ENCODE measurements around the gene EPYC. TPM values are rescaled to one million over a fixed set of nuclear protein-coding genes. Genes with fewer than 3 reads are reported as not detected.

Gene EPYC, protein sequence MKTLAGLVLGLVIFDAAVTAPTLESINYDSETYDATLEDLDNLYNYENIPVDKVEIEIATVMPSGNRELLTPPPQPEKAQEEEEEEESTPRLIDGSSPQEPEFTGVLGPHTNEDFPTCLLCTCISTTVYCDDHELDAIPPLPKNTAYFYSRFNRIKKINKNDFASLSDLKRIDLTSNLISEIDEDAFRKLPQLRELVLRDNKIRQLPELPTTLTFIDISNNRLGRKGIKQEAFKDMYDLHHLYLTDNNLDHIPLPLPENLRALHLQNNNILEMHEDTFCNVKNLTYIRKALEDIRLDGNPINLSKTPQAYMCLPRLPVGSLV
- total RNA-seq (2021) (not detected in 2 replicates), Bru-seq, nascent RNA (not detected), BruChase-seq, experiment 1, labeled RNA remaining after a 2-hour chase (not detected), BruChase-seq, experiment 2, labeled RNA remaining after a 6-hour chase (not detected)
- long read RNA-seq: 0 reads

DNA sequence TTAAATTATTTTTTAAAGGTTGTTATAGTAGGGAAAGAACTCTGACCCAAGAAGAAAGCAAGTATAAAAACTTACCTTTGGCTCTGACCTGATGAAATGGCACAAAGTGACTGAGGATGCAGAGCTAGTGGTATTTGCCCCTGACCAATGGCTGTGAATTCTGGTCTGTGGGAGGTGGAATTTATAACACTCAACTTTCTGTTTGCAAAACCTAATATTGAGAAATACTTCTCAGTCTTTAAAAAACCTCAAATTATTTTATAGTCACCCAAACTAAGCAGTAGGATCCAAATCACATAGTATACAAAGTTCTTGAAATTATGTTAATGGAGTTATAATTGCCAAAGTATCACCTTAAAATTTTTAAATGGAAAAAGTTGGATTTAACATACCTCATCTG lies at the start of gene EPYC:
TSS of gene EPYC (minus strand) at position 101 of the 400 bp plus-strand sequence. CDS start 2,407 bp downstream, outside the sequence.
- CTCF ChIA-PET: no interaction called here

DNA sequence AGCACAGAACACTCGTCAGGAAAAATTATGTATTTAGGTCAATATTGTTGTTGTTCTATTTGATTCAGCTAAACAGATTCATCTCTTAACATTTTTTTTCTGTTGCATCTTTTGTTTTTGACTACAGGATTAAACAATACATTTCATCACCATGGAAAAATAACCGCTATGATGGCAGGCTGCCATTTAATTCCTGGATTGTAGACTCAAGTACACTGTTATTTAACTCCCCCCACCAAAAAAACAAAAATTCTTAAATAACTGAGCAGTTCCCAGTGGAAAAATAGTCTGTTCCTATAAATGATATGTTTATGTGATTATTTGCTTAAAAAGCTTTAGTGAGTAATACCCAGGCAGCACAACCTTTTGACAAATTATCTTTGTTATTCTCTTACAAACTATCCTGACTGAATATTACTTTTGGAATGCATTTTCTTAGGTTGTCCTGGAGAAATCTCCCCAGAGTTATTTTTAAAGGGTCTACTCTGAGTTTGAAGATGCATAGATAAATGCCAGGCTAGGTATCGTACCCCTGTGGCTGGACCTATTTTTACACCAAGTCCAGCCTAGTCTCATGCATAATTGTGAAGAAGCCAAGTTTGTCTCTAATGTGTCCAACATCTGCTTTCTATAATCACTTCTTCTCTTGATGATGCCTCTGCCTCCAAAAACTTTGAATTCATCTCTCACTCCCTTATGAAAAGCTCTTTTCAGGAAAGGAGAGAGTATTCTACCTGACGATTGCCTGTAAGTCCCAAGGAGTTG lies 49.4 kb upstream of the EPYC start:
- CTCF ChIA-PET: no interaction called here
- no TSS peak for BruUV-seq (replicated peaks)
- Histone ChIP-seq H3K4me1 (replicated peaks; ENCODE audit: insufficient read depth) (no peaks in the 10 kb centered on the region), H4K20me1 (ENCODE audit: insufficient read depth) (no peaks in the 10 kb centered on the region), H3K4me3 (no peak overlapping the region), H2AFZ (no peak overlapping the region), H3K36me3 (ENCODE audit: low read depth) (no peaks in the 10 kb centered on the region), H3K27me3 (ENCODE audit: insufficient read depth, low read depth) (no peaks in the 10 kb centered on the region), H3K9me2 (ENCODE audit: insufficient read depth) (no peaks in the 10 kb centered on the region), H3K4me2 (no peak overlapping the region), H3K79me2 (ENCODE audit: low read depth) (no peaks in the 10 kb centered on the region), H3F3A (ENCODE audit: insufficient read depth, low read depth) (no peaks in the 10 kb centered on the region), H3K27ac (no peak overlapping the region), H3K9me3 (ENCODE audit: insufficient read depth, low read depth) (no peaks in the 10 kb centered on the region; the same call in 1 of the 2 replicates)
- intact Hi-C loops (cut with micrococcal nuclease; ENCODE audit: unreplicated experiment): no loop called here
- POLR2A ChIA-PET (ENCODE audit: unreplicated experiment): no interaction called here
- no peak for TF ChIP-seq EZH2 (IDR thresholded peaks at IDR 0.05; ENCODE audit: low read depth)
- peak in 1 of 2 experiments; percentile 13 for DNase-seq

More for the DNA sequence above, at the start of gene EPYC:
- intact Hi-C loops (cut with micrococcal nuclease; ENCODE audit: unreplicated experiment): no loop called here
- no TSS peak for BruUV-seq (replicated peaks)
- H3K4me2 ChIP-seq: no peak within 1 kb of the TSS
- H3K27me3 ChIP-seq (ENCODE audit: insufficient read depth, low read depth): no peaks in the 10 kb centered on the region
- H3F3A ChIP-seq (ENCODE audit: insufficient read depth, low read depth): no peaks in the 10 kb centered on the region
- no peak for DNase-seq
- no peak within 1 kb of the TSS for H3K27ac ChIP-seq
- no peaks in the 10 kb centered on the region for H3K9me3 ChIP-seq (ENCODE audit: insufficient read depth, low read depth)
- no peaks in the 10 kb centered on the region for H4K20me1 ChIP-seq (ENCODE audit: insufficient read depth)
- POLR2A ChIA-PET (ENCODE audit: unreplicated experiment): no interaction called here
- H3K36me3 ChIP-seq (ENCODE audit: low read depth): no peaks in the 10 kb centered on the region
- peaks cover 38% of the 10 kb centered on the region for H3K4me1 ChIP-seq (replicated peaks; ENCODE audit: insufficient read depth)
- H2AFZ ChIP-seq: no peak within 1 kb of the TSS
- TF ChIP-seq EZH2 (IDR thresholded peaks at IDR 0.05; ENCODE audit: low read depth): no peak
- TF ChIP-seq, protein P1, sequence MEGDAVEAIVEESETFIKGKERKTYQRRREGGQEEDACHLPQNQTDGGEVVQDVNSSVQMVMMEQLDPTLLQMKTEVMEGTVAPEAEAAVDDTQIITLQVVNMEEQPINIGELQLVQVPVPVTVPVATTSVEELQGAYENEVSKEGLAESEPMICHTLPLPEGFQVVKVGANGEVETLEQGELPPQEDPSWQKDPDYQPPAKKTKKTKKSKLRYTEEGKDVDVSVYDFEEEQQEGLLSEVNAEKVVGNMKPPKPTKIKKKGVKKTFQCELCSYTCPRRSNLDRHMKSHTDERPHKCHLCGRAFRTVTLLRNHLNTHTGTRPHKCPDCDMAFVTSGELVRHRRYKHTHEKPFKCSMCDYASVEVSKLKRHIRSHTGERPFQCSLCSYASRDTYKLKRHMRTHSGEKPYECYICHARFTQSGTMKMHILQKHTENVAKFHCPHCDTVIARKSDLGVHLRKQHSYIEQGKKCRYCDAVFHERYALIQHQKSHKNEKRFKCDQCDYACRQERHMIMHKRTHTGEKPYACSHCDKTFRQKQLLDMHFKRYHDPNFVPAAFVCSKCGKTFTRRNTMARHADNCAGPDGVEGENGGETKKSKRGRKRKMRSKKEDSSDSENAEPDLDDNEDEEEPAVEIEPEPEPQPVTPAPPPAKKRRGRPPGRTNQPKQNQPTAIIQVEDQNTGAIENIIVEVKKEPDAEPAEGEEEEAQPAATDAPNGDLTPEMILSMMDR (conservative IDR thresholded peaks at IDR 0.05): no peak
- H3K79me2 ChIP-seq (ENCODE audit: low read depth): no peaks in the 10 kb centered on the region
- no peaks in the 10 kb centered on the region for H3K9me2 ChIP-seq (ENCODE audit: insufficient read depth)
- no peak within 1 kb of the TSS for H3K4me3 ChIP-seq

DNA sequence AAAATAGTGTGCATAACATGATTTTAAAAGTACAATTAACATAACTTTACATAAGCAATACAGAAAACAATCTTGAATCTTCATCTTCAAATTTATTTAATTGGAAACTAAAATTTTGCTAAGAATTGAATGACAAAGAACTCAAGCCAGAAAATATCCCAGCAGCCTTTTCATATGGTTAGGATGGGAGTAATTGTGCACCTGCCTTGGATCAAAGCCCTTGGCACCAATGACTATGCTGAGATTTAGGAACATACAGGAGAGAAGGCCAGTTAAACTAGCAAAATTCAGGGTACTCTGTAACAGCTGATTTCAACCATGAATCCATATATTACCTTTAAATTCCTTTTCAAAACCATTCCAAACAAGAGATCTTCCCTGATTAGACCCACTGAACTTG lies 47.3 kb upstream of the EPYC start:
- TF ChIP-seq EZH2 (IDR thresholded peaks at IDR 0.05; ENCODE audit: low read depth): no peak
- TF ChIP-seq, protein P1 (conservative IDR thresholded peaks at IDR 0.05): no peak
- Histone ChIP-seq H3K4me3 (no peak overlapping the region), H3K27me3 (ENCODE audit: insufficient read depth, low read depth) (no peaks in the 10 kb centered on the region), H3K9me3 (ENCODE audit: insufficient read depth, low read depth) (no peaks in the 10 kb centered on the region), H4K20me1 (ENCODE audit: insufficient read depth) (no peaks in the 10 kb centered on the region), H2AFZ (no peak overlapping the region), H3K27ac (no peak overlapping the region), H3F3A (ENCODE audit: insufficient read depth, low read depth) (no peaks in the 10 kb centered on the region), H3K36me3 (ENCODE audit: low read depth) (no peaks in the 10 kb centered on the region), H3K4me2 (no peak overlapping the region), H3K9me2 (ENCODE audit: insufficient read depth) (no peaks in the 10 kb centered on the region), H3K79me2 (ENCODE audit: low read depth) (no peaks in the 10 kb centered on the region), H3K4me1 (replicated peaks; ENCODE audit: insufficient read depth) (no peaks in the 10 kb centered on the region)
- BruUV-seq (replicated peaks): no TSS peak
- DNase-seq: no peak
- CTCF ChIA-PET: no interaction called here
- POLR2A ChIA-PET (ENCODE audit: unreplicated experiment): no interaction called here
- intact Hi-C loops (cut with micrococcal nuclease; ENCODE audit: unreplicated experiment): no loop called here
